ENCODE measurements around the gene SPR.
A peak's percentile ranks its signal among the peaks of the same experiment; 100 is the strongest.
"Not testable (repeated sequence)": the region's sequence is repeated elsewhere in the genome, so short reads cannot be mapped to it uniquely, and the experiment has no call there.

Gene SPR

DNA sequence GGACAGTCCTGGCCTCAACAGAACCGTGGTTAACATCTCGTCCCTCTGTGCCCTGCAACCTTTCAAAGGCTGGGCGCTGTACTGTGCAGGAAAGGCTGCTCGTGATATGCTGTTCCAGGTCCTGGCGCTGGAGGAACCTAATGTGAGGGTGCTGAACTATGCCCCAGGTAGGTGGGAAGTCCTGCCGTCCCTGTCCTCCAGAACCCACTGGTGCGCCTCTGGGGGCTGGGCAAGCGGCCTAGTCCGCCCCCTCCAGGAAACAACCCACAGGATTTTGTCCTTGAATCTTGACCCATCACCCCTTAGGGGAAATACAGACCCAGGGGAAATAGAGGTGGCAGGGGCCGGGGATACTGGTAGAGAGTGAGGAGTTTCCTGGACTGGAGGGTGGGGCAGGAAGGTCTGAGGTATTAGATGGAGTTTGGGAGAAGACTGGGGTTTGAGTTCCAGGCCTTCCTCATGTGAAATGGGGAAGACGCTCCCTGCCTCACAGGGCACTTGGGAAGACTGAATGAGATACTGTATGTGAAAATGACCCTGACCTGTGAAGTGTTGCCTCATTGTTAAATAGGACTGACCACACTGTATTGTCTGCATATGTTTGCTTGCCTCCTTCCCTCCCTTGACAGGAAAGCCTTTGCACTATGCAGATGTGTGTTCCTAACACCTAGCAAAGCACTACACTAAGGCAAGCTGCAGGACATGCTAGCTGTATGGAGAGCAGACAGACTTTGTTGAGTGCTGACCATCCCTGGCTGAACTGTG lies 1.4 kb downstream of the SPR start:
- DNase-seq (ENCODE audit: insufficient read length, low spot score) (no peak), FAIRE-seq (peak; percentile 38)

DNA sequence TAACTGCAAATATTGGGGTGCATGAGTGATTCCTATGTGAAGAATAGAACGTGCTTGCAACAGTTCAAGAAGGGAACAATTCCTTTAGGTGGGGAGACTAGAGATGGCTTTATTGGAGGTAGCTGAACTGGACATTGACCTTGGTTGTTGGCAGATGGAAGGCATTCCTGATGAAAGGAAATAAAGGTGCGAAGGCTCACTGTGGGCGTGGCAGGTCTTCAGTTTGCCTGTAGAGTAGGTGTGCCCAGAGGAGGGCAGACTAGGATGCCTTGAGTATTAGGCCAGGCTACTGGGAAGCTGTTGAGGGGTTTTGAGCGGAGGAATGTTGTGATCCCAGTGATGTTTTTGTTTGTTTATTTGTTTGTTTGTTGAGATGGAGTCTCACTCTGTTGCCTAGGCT lies 2.8 kb downstream of the SPR start:
- DNase-seq (ENCODE audit: insufficient read length, low spot score), result no peak
- no peak for FAIRE-seq

DNA sequence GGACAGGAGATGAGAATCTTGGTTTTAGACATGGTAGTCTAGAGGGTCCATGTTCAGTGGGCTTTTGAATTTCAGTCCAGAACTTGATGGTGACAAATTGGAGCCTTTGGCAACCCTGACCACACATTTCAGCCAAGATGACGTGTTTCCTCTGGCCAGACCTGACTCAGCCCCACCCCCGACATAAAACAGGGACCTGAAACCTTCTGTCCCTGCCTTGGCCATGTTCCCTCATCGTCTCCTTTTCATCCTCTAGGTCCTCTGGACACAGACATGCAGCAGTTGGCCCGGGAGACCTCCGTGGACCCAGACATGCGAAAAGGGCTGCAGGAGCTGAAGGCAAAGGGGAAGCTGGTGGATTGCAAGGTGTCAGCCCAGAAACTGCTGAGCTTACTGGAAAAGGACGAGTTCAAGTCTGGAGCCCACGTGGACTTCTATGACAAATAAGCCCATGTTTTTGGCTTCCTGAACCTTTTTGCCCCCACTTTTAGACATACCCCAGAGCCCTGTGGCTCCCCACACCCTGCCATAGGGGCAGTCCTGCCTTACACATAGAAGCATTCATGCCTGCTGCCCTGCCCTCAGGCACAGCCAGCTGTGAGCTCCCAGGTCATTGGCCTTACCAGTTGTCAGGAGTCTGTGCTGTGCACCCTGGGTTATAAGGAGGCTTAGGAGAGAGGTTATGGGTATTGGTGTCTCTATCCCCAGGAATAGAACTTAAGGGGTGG lies 4.0 kb downstream of the SPR start:
- FAIRE-seq, result no peak
- no peak for DNase-seq (ENCODE audit: insufficient read length, low spot score)

DNA sequence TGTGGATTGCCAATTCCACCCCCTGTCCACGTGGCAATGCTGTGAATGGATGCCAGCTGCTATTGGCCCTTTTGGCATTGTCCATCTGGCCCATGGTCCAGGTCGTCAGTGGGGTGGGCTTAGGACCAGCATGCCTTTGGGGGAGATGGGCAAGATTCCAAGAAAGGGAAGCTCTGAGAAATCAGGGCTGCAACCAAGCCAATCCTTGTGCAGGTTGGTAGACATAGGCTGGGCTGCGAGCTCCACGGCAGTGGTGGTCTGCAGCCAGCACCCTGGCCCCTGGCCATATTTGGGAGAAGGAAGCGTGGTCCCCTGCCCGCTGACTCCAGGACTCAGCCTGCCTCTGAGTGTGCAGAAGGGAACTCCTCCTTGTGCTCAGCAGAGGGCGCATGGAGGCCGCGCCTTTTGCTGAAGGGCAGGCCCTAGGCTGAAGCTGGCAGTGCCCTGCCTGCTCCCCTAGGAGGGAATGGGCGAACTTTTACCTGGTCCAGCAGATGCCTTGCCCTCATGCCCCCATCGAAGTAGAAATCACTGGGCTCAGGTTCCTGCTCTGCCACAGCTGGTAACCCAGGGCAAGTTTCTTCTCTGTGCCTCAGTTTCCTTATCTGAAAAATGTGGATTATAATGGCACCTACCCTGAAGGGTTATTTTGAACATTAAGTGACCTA lies 5.4 kb downstream of the SPR start:
- peak; percentile 86 for DNase-seq (ENCODE audit: insufficient read length, low spot score)
- FAIRE-seq, result peak; percentile 81

DNA sequence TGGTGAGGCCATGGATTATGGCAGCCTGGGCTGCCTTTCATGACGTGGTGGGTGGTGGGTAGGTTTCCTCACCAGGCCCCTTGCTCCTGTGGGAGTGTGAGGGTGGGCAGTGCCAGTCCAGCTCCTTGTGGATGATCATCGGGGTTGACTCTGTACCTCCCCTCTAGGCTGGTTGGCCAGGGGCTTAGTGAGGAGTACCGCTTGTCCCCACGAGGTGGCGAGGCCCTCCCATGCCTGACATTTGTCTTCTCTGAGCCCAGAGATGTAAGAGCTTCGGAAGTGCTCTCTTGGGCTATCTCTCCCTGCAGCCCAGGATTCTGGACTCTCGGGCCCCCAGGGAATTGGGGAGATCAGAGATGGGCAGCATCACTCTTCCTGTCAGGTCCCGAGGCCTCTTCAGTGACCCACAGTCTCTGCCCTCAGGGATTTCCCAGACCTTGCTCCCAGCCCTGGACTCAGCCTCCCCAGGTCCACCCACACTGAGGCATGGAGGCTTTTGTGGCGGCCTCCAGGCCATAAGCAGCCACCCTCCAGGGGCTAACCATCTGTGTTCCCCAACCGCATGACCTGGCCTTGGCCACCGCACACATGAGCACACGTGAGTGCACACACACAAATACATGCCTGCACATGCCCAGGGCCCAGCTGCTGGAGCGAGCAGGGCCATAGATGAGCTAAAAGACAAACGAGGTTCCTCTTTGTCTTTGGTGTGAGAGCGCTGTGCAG lies 6.5 kb downstream of the SPR start:
- peak; percentile 76 for DNase-seq (ENCODE audit: insufficient read length, low spot score)
- peak; percentile 42 for FAIRE-seq

DNA sequence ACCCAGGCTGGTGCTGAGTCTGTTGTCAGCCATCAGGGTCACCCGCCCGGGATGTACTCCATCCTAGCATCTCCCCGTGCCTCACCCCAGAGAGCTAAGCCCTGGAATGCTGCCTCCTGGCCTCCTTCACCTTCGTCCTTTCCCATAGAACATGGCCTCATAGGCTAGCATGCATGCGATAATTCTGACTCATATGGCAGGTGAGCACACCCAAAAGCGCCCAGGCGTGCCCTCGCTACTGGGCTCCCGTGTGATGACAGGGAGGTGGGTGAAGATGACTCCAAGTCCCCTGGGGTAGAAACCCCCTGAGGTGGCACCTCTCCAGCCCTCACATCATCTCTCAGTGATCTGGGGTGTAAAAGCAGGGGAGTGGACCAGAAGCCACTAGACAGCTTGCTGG lies 7.3 kb downstream of the SPR start:
- no peak for FAIRE-seq
- no peak for DNase-seq (ENCODE audit: insufficient read length, low spot score)

DNA sequence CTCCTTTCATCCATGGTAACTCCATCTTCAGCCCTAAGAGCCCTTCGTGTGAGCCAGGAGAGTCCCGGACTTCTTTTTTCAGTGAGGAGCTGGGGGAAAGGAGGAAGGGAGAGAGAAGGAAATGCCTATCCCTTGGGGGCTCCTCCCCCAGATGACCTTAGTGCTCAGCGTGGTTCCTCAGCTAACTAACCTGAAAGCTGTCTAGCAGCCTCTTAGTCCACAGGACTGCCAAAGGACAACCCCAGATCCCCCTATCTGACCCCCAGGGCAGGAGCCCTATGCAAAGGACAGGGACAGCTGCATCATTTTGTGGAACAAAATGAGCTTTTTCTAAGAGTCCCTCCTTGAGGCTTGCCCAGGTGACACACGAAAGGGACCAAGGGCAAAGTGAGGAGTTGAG lies 7.9 kb downstream of the SPR start:
- FAIRE-seq (no peak), DNase-seq (ENCODE audit: insufficient read length, low spot score) (no peak)

DNA sequence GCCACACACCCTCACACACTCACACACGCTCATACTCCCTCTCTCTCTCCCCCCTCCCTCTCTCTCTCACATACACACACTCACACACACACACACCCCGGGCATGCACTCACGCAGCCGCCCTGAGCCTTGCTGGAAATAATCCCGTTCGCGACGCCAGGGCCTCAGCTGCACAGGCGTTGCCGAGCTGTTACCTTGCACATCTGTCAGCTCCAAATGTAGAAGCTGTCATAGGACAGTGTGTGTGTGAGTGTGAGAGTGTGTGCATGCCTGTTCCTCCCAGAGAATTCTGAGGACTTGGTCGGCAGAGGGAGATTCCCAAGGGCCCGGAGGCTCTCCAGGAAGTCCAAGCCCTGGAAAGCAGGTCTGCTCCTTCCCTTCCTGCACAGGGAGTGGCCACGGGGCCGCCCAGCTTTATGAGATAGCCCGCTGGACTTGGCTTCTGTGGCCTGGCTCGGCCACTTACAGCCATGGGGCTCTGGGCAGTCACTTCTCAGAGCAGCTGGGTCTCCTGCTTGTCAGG lies 8.6 kb downstream of the SPR start:
- FAIRE-seq, result no peak
- no peak for DNase-seq (ENCODE audit: insufficient read length, low spot score)

DNA sequence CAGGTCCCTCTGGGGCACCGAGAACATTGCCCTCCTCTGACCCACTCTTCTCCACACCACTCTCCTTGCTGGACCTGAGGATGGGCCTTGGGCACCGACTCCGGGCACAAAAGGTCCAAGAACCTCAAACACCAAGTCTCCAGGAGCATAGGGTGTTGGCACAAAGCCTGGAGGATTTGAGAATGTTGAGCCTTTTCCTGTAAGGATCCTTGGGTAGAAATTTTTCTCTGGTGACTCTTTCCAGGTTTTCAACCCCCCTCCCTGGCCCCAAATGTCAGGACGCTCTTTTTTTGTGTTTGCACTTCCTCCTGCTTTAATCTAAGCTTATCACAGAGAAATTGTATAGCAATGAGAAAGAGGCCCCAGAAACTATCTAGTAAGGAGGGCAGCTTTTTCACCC lies 9.2 kb downstream of the SPR start:
- FAIRE-seq (no peak), DNase-seq (ENCODE audit: insufficient read length, low spot score) (no peak)

DNA sequence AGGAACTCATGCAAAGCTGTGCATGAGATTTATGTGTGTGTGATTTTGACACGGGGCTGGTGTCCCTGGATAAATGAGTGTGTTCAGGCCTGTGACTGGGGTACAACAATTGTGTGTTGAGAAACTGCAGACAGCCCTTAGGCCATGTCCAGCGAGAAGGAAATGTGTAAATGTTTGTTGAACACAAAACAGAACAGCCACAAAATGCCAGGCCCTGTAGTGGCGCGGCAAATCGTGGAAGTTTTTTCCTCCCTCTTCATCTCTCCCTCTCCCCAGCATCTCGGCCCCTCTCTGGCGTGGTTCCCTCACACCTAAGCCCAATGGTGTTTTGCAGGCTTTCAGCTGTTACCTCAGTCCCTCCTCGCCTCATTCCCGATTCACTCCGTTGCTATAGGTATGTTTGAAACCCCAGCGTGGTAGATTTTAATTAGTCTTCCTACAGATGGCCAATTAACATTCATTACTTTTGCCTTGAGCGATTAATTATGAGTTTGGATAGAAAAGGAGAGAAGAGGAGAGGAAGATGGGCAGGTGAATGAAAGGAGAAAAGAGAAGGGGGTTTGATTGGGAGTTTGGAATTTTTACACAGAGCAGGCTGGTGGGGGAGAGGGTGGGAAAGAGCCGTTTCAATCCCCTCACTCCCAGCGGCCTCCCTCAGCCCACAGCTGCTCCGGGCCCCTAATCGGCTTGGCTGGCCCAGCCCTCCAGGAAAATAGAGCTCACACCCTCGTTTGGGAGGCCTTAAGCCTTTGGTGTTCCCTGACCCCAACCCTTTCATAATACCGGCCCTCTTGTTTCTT lies 10.8 kb downstream of the SPR start:
- DNase-seq (ENCODE audit: insufficient read length, low spot score) (no peak), FAIRE-seq (no peak)

DNA sequence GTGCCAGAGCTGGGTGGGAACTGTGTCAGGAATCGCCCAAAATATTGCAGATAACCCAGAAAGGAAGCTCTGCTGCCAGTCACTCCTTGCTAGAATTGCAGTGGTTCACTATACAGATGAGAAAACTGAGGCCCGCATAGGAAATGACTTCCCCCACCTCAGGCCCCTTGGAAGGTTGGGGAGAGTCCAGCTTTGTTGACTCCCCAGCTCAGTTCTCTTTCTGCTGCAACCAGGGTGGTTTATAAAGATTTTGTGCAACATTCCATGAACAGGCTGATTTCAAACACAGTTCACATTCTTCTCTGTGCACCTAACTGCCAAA lies 11.3 kb downstream of the SPR start:
- FAIRE-seq (no peak), DNase-seq (ENCODE audit: insufficient read length, low spot score) (no peak)

DNA sequence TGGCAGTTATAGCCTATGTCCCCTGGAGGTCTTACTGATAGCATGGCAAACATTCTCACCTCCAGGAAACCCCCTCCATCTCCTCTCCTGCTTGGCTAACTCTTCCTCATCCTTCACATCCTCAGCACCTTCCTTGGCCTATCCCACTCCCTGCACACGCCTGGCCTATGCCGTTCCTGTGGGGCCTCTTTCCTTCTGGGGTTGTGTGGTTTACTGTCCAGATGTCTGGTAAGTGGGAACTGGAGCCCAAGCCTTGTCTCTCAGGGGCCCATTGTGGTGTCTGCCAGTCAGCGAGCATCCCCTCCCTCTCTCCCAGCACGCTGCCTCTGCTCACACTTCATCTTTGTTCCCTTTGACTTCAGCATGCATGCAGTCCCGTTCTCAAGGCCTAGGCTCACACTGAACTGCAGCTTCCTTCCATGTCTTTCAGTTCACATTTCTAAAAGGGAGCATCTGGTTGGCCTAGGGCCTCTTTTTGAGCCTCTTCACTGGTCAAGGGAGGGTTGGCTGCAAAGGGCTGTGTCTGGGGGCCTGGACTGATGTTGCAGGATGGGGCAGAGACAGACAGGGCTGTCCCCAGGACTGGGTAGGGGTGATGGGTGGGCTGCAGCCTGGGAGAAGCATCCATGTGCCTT lies 13.1 kb downstream of the SPR start:
- FAIRE-seq (peak; percentile 62), DNase-seq (ENCODE audit: insufficient read length, low spot score) (no peak)

DNA sequence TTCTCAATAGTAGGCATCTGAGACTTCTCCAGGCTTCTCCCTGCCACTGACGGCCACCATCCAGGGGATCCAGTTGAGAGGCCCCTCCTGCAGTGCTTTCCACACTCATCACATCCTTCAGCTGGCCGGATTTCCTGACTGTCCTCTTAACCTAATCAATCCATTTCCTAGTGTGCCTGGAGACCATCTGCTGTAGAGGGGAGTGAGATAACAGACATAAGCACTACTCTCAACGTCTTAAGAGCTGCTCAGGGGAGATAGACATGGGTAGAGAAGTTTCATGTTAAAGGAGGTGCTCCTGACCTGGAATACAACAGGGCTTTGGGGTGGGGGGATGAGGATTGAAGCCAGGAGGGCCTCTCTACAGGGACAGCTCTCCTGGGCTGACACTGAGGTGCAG lies 14.2 kb downstream of the SPR start:
- FAIRE-seq, result no peak

DNA sequence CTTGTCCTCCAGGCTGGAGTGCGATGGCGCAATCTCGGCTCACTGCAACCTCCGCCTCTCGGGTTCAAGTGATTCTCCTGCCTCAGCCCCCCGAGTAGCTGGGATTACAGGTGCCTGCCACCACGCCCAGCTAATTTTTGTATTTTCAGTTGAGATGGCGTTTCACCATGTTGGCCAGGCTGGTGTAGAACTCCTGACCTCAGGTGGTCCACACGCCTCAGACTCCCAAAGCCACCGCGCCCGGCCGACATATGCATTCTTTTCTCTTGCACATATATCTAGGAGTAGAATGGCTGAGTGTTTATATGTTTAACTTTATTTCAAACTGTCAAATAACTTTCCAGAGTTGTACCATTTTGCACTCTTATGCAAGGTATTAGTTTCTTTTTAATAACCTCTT lies 20.2 kb downstream of the SPR start:
- not testable (repeated sequence) for DNase-seq (ENCODE audit: insufficient read length, low spot score); FAIRE-seq

More for the DNA sequence above, 14.2 kb downstream of the SPR start:
- no peak for DNase-seq (ENCODE audit: insufficient read length, low spot score)

DNA sequence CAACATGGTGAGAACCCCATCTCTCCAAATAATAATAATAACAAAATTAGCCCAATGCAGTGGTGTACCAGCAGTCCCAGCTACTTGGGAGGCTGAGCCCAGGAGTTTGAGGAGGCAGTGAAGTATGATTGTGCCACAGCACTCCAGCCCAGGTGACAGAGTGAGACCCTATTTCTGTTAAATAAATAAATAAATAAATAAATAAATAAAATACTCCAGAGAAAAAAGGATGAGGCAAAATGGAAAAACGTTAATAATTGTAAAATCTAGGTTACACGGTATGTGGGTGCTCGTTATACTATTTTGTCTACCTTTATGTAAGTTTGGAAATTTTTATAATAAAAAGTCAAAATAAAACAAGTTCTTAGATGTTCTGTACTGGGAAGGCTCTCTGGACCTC lies 21.5 kb downstream of the SPR start:
- DNase-seq (ENCODE audit: insufficient read length, low spot score) (no peak), FAIRE-seq (no peak)

DNA sequence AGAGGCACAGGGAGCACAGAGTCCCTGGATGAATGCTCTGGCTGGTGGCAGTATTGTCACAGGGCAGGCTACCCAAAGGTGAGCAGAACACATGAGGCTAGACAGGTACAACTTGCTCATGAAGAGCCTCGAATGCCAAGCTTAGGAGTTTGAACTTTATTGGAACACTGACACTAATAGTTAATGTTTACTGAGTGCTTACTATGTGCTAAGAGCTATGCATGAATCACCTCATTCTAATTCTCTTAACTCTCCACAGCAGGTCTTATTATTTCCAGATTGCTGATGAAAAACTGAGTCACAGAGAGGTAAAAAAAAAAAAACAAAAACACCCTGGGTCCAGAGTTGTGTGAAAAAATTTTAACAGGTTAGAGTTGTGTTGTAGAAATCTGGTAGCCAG lies 24.0 kb downstream of the SPR start:
- no peak for DNase-seq (ENCODE audit: insufficient read length, low spot score)
- no peak for FAIRE-seq

DNA sequence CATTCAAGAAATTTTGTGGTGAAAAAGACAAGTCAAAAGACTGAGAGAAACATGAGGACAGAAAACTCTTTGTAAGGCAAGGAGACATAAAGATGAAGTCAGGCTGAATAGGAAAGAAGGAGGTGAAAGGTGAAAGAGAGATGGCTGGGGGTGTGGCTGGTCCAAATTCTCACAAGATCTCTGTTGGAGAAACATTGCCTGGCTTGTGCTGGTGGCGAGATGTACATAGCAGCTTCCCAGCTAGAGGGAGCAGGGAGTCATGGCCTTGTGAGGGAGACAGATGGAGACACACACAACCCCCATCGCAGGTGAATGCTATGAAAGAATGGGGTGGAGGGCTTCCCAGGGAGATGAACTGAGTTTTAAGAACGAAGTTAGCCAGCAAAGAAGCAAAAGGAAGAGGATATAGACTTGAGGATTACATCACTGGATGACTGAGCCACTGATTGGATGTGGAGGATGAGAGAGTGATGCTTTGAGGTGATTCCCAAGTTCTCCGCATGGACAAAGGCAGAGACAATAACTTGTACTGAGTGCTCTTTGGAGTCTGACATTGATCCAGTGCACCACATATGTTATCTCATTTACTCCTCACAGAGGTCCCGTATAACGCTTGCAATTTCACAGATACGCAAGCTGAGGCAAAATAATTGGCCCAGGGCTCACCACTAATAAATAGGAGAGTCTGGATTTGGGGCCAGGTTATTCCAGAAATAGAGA lies 26.4 kb downstream of the SPR start:
- FAIRE-seq (no peak), DNase-seq (ENCODE audit: insufficient read length, low spot score) (no peak)

DNA sequence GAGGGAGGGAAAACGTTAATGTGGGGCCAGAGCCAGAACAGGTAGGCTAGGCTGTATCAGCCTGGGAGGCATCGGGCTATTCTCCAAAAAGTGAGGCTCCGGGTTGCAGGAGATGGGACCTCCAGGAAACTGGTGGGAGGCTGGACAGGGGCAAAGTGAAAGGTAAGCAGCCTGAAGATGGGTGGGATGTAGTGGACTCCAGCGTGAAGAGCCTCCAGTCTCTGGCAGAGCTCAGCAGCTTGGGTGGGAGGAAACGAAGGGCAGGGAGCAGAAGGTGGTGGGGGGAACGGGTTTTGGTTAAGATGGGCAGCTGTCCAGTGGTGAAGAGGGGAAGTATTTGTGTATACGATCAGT lies 27.0 kb downstream of the SPR start:
- FAIRE-seq, result no peak
- DNase-seq (ENCODE audit: insufficient read length, low spot score), result no peak

DNA sequence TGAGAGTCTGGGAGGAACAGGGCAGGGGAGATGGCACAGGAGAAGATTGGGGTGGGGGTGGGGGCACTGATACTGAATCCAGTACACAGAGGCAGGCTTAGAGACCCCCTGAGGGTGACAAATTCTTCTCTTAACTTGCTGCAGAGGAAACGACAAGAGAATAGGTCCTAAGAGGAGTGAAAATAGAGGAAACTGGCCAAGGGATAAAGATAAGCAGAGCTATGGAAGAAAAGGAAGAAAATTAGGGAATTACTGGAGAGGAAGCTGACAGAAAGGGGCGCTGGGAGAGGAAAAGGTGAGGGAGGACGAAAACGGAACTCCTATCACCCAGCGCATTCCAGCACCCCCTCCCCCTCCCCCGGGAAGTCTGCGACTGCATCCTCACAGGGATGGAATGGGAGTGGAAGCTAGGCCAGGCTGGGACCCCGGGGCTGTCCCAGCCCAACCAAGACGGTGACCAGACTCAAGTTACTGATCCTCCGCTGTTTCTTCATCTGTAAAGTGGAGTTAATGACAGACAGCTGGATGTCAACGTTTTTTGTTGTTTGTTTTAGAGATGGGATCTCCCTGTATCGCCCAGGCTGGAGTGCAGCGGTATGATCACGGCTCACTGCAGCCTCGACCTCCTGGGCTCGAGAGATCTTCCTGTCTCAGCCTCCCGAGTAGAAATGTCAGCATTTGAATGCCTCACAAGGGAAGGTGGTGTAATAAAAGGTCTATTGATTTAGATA lies 27.5 kb downstream of the SPR start:
- DNase-seq (ENCODE audit: insufficient read length, low spot score) (no peak), FAIRE-seq (no peak)

Data from HTR-8/SVneo (cell line).